HFFc6 (cell line): ENCODE results near the gene CELF2. TPM values are rescaled to one million over a fixed set of nuclear protein-coding genes. Genes with fewer than 3 reads are reported as not detected.

Experiments
- DNase-seq: peaks from one replicate; pipeline ENCODE4 v3.0.0-alpha.2; 2018
- H3K27ac Mint-ChIP-seq: 2 replicates; pipeline ENCODE4 v1.8.0; 2020; ENCODE audit warnings: mild to moderate bottlenecking, mixed read lengths
- H3K27me3 Mint-ChIP-seq: 2 replicates; pipeline ENCODE4 v1.8.0; 2021; ENCODE audit warnings: mild to moderate bottlenecking, moderate library complexity, mixed read lengths; ENCODE audit not compliant: insufficient read depth
- H3K36me3 Mint-ChIP-seq: 2 replicates; pipeline ENCODE4 v1.8.0; 2021; ENCODE audit warnings: low read depth, mixed read lengths
- H3K4me1 Mint-ChIP-seq: 2 replicates; pipeline ENCODE4 v1.8.0; 2020; ENCODE audit warnings: low read depth, mixed read lengths
- H3K4me3 Mint-ChIP-seq: 2 replicates; pipeline ENCODE4 v1.8.0; 2020; ENCODE audit warnings: mild to moderate bottlenecking, moderate library complexity, mixed read lengths
- H3K9me3 Mint-ChIP-seq: 2 replicates; pipeline ENCODE4 v1.8.0; 2020; ENCODE audit warnings: mild to moderate bottlenecking, mixed read lengths
- CTCF ChIP-seq: fragments of 200-600 bp; sonication (generic); IDR thresholded peaks from 2 replicates; pipeline ENCODE4 v1.5.0; 2021; ENCODE audit warnings: antibody characterized with exemption, mild to moderate bottlenecking
- total RNA-seq, 6 experiments: library from RNA; stranded (reverse); fragmentation: NEBNext Ultra II Directional; extraction: Animal tissue kit (Norgen Biotek cat#: 25700); gene quantifications; 2 replicates in 1 of 6; 3 replicates in 5 of 6; pipeline ENCODE4 v1.2.3, GENCODE V29; 2021

CELF2 gene
- total RNA-seq, 6 experiments from 2014 or later: 2.7 to 5.2 (median 3.5) TPM

DNA sequence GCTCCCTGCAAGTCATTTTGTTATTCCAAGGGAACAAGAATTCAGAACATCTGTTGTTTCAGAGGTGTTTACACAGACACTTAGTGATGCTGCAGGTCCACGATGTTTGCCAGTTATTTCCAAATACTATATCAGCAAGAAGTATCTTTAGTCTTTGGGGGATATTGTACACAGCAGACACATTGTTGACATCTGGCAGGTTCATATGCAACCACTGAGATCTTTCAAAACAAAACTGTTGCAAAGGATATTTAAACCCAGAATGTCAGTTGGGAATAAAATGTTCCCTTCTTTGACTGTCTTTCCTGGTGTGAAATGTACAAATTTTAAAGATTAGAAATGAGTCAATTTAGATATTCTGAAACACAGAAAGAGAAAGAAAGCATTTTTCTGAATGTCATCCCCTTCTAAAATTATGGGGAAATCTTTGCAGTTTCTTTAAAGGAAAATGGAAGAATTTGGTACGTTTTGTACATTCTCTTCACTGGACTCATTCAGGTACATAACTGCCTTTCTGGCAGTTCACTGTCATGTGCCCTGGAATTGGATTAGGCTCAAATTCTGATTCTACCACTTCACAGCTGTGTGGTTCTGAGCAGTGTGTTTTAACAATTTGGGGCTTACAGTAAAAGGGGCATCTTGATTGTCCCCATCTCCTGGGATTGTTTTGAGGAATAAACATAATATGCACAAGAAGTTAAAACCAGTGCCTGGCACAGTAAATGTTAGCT, 40.3 kb upstream of the CELF2 start:
- no peak for TF ChIP-seq CTCF
- Mint-ChIP-seq H3K4me1 (no peaks in the 10 kb centered on the region), H3K9me3 (peaks cover 8% of the 10 kb centered on the region; the same call in 1 of the 2 replicates), H3K36me3 (no peaks in the 10 kb centered on the region), H3K27ac (no peak overlapping the region), H3K4me3 (no peak overlapping the region), H3K27me3 (no peaks in the 10 kb centered on the region)
- DNase-seq: no peak

GRCh38 chr10:10977978-10978377, 39.7 kb upstream of the CELF2 start:
- Mint-ChIP-seq H3K9me3 (peaks cover 8% of the 10 kb centered on the region; the same call in 1 of the 2 replicates), H3K27ac (no peak overlapping the region), H3K4me3 (no peak overlapping the region), H3K4me1 (no peaks in the 10 kb centered on the region), H3K36me3 (no peaks in the 10 kb centered on the region), H3K27me3 (no peaks in the 10 kb centered on the region)
- no peak for TF ChIP-seq CTCF
- DNase-seq: no peak

- H3K27ac Mint-ChIP-seq: no peak overlapping the region
- no peaks in the 10 kb centered on the region for H3K4me1 Mint-ChIP-seq
- H3K4me3 Mint-ChIP-seq: no peak overlapping the region
- H3K9me3 Mint-ChIP-seq: peaks cover 8% of the 10 kb centered on the region; the same call in 1 of the 2 replicates
- no peaks in the 10 kb centered on the region for H3K27me3 Mint-ChIP-seq
- TF ChIP-seq CTCF: no peak
- DNase-seq: no peak
- no peaks in the 10 kb centered on the region for H3K36me3 Mint-ChIP-seq
These were observed 32.3 kb upstream of the CELF2 start for GRCh38 chr10:10985361-10985760.

- no peak for DNase-seq
- Mint-ChIP-seq H3K9me3 (peaks cover 8% of the 10 kb centered on the region; the same call in 1 of the 2 replicates), H3K4me1 (no peaks in the 10 kb centered on the region), H3K27ac (no peak overlapping the region), H3K4me3 (no peak overlapping the region), H3K36me3 (no peaks in the 10 kb centered on the region), H3K27me3 (no peaks in the 10 kb centered on the region)
- TF ChIP-seq CTCF: no peak
These were observed 31.1 kb upstream of the CELF2 start for GRCh38 chr10:10986606-10987005.

- H3K27me3 Mint-ChIP-seq: no peaks in the 10 kb centered on the region
- H3K9me3 Mint-ChIP-seq: peaks cover 11% of the 10 kb centered on the region; the same call in 1 of the 2 replicates
- no peak overlapping the region for H3K4me3 Mint-ChIP-seq
- H3K4me1 Mint-ChIP-seq: no peaks in the 10 kb centered on the region
- H3K36me3 Mint-ChIP-seq: no peaks in the 10 kb centered on the region
- no peak for TF ChIP-seq CTCF
- H3K27ac Mint-ChIP-seq: no peak overlapping the region
- DNase-seq: no peak
These were observed 30.6 kb upstream of the CELF2 start for GRCh38 chr10:10987111-10987510.
